GM18505 (cell line): ENCODE results near the gene AMER3.
A peak's percentile ranks its signal among the peaks of the same experiment; 100 is the strongest.
"Not testable (repeated sequence)": the region's sequence is repeated elsewhere in the genome, so short reads cannot be mapped to it uniquely, and the experiment has no call there.

ENCODE experiments used
- ATAC-seq: cut with Tn5 transposase; IDR thresholded peaks from one replicate; pipeline ENCODE4 v1.9.1; 2021; ENCODE audit not compliant: unreplicated experiment
- POLR2A ChIP-seq: IDR thresholded peaks from 4 replicates; pipeline ENCODE4 v1.6.1; 2011; ENCODE audit warnings: borderline replicate concordance; ENCODE audit not compliant: insufficient read depth, insufficient read length; ENCODE audit errors: extremely low read depth

AMER3 gene

GRCh38 chr2:130755256-130756052, at the start of gene AMER3:
TSS of gene AMER3 (plus strand) at chr2:130755540. CDS start at chr2:130762073, 6,533 bp downstream.
- ATAC-seq: no peak
- no peak for TF ChIP-seq POLR2A

- ATAC-seq: not testable (repeated sequence)
These were observed 40.5 kb upstream of the AMER3 start for GRCh38 chr2:130714795-130715194.

GRCh38 chr2:130720036-130720435, 35.3 kb upstream of the AMER3 start:
- ATAC-seq: no peak
- no peak for TF ChIP-seq POLR2A

- no peak for TF ChIP-seq POLR2A
- no peak for ATAC-seq
These were observed 34.8 kb upstream of the AMER3 start for GRCh38 chr2:130720528-130720927.

- TF ChIP-seq POLR2A: no peak
- no peak for ATAC-seq
These were observed 30.9 kb upstream of the AMER3 start for GRCh38 chr2:130724455-130724854.

GRCh38 chr2:130726614-130727180, 28.6 kb upstream of the AMER3 start:
- ATAC-seq: peak; percentile 9
- no peak for TF ChIP-seq POLR2A

GRCh38 chr2:130727286-130727924, 27.9 kb upstream of the AMER3 start:
- peak; percentile 89 for ATAC-seq
- peak; percentile 25 for TF ChIP-seq POLR2A

- no peak for ATAC-seq
- no peak for TF ChIP-seq POLR2A
These were observed 27.3 kb upstream of the AMER3 start for GRCh38 chr2:130728007-130728454.

GRCh38 chr2:130728549-130729316, 26.6 kb upstream of the AMER3 start, which contains the start of gene GPR148:
TSS of gene GPR148 (plus strand) at chr2:130729070. CDS start at chr2:130729152, 82 bp downstream.
- TF ChIP-seq POLR2A: no peak
- no peak for ATAC-seq

- no peak for ATAC-seq
- no peak for TF ChIP-seq POLR2A
These were observed 25.7 kb upstream of the AMER3 start for GRCh38 chr2:130729322-130730299.

GRCh38 chr2:130732257-130732656, 23.1 kb upstream of the AMER3 start:
- not testable (repeated sequence) for ATAC-seq

- no peak for TF ChIP-seq POLR2A
- no peak for ATAC-seq
These were observed 20.1 kb upstream of the AMER3 start for GRCh38 chr2:130735200-130735599.
